ENCODE measurements around the gene ESAM. TPM values are rescaled to one million over a fixed set of nuclear protein-coding genes. Genes with fewer than 3 reads are reported as not detected.

ESAM gene
- total RNA-seq, 1 donor from 2014 or later: 39.0 TPM

DNA sequence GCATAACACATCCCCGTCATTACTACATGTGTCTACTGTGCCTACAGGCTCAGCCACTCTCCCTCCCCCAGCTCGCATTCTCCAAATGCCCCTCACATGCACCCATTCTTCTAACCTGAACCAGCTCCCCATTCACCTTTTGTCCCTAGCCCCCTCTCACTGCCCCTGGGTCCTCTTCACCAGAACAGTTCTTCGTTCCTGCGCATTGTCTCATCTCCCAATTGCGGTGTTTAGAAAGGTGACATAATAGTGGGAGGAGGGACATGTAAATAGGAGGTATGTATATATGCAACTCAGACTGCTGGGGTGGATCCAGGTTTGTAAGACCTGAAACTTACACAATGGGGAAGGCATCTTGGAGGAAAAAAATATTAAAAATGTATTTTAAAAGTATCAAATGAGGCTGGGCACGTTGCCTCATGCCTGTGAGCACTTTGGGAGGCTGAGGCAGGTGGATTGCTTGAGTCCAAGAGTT lies 5.3 kb downstream of the ESAM start:
- DNase-seq (no peak), ATAC-seq (ENCODE audit: poor library complexity) (no peak)
- intact Hi-C loops (cut with DNase I): no loop called here

- no peak for ATAC-seq (ENCODE audit: poor library complexity)
- no peak for DNase-seq
- intact Hi-C loops (cut with DNase I): no loop called here
Observed at GRCh38 chr11:124756033-124756752, 5.9 kb downstream of the ESAM start.

- ATAC-seq (ENCODE audit: poor library complexity): no peak
Observed at GRCh38 chr11:124754710-124755109, 7.4 kb downstream of the ESAM start.

GRCh38 chr11:124754309-124754708 lies 7.8 kb downstream of the ESAM start:
- intact Hi-C loops (cut with DNase I): no loop called here
- DNase-seq (no peak), ATAC-seq (ENCODE audit: poor library complexity) (no peak)

More at GRCh38 chr11:124754710-124755109, 7.4 kb downstream of the ESAM start:
- no peak for DNase-seq
- intact Hi-C loops (cut with DNase I): no loop called here

- ATAC-seq (ENCODE audit: poor library complexity): no peak
- intact Hi-C loops (cut with DNase I): no loop called here
- DNase-seq: no peak
Observed at GRCh38 chr11:124753624-124754023, 8.5 kb downstream of the ESAM start.

GRCh38 chr11:124753205-124753604 lies 8.9 kb downstream of the ESAM start:
- ATAC-seq (ENCODE audit: poor library complexity) (no peak), DNase-seq (no peak)
- intact Hi-C loops (cut with DNase I): no loop called here

DNA sequence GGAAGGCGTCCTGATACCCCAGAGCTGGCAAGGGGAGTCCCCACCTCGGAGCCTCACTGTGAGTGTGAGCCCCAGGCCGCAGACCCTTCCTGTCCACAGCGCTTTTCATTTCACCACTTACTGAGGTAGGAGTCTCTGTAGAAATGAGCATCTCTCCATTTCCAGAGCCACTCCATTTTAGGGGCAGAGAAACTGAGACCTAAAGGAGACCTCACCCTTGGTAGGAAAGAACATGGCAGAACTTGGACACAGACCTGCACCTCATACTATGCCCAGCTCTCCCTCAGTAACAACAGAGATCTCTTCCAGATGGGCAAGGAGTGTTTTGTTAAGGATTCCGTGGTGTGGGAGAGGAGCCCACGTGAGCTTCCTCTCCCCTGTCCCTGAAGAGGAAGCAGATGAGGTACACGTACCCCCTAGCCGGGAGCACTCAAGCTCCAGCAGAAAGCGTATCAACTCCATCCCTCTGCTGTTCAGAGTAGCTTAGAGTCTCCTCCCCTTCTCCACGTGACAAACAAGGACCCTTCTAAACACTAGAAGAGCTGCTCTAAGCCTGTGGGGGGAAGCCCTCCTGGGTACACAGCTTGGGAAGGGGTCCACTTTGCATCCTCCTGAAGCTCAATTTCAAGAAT lies 9.5 kb downstream of the ESAM start:
- no peak for ATAC-seq (ENCODE audit: poor library complexity)
- intact Hi-C loops (cut with DNase I): no loop called here
- no peak for DNase-seq

- ATAC-seq (ENCODE audit: poor library complexity) (peak; percentile 21), DNase-seq (no peak)
- intact Hi-C loops (cut with DNase I): no loop called here
Observed at GRCh38 chr11:124751741-124752470, 10.2 kb downstream of the ESAM start, which contains the start of gene VSIG2. Gene VSIG2 (minus strand): TSS chr11:124752255. CDS start chr11:124752137, 118 bp downstream.

- intact Hi-C loops (cut with DNase I): no loop called here
- ATAC-seq (ENCODE audit: poor library complexity): no peak
- DNase-seq: no peak
Observed at GRCh38 chr11:124751391-124751740, 10.7 kb downstream of the ESAM start.

DNA sequence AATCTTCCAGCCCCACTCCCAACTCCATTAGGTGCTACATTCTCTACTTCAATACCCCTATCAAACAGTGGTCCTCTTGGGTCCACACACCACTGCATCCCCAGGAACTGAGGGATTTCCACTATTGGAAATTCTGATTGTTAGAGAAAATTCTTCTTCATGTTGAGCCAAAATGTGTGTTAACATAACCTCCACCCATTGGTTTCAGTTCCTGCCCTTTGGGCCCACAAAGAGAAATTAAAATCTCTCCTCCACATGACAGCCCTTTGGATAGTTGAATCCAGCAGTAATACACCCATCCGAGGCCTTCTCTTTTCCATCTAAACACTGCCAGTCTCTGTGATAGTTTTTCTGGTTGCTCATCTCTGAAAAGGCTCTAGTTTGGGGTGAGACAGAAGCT lies 12.2 kb downstream of the ESAM start:
- ATAC-seq (ENCODE audit: poor library complexity) (no peak), DNase-seq (no peak)
- intact Hi-C loops (cut with DNase I): no loop called here

DNA sequence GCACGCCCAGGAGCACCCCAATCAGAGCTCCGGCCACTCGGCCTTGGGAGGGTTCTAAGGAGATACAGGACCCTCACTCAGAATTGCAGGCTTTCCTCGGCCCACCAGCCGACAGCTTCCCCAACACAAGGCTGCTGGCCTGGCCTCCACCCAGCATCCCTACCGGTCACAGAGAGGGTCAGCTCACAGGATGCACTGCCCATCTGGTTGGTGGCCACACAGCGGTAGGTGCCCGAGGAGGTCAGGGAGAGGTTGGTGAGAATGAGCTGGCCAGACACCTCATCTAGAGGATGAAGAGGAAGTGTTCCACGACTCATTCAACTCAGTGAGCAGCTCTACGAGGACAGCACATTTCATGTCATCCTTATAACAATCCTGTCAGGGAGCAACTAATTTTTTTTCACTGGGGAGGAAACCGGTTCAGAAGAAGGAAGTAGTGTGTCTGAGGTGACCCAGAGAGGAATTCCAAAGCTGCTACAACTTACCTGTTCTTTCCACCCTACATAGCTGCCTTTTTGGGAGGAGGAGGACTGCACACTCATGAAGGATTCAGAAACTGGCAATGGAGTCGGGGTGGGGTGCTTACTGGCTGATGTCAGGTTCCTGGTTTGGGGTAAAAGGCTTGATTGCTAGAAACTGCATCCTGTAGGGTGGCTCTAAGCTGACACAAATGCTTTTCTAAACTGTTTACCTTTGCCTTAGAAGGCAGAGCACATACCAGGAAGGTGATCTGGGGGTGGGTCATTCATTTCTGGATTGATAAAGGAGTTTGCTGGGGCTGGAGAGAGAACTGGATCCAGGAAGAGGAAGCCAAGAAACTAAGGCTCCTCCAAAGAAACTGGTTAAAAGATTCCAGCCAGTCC lies 13.4 kb downstream of the ESAM start:
- intact Hi-C loops (cut with DNase I): no loop called here
- ATAC-seq (ENCODE audit: poor library complexity): no peak
- DNase-seq: no peak

DNA sequence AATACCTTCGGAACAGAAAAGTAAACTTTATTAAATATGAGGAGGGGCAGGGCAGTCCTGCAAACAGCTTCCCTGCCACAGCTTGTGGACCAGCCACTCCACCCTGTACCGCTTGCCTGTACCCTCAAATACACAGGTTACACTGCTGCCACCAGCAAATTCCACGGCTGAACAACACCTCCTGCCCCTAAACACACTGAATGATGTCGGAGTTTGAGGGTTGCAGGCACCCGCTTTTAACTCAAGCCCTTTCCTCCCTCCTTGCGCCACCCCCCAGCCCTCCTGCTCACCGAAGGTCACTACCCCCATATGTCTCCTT lies 14.0 kb downstream of the ESAM start:
- ATAC-seq (ENCODE audit: poor library complexity): no peak
- no peak for DNase-seq
- intact Hi-C loops (cut with DNase I): no loop called here

- ATAC-seq (ENCODE audit: poor library complexity) (no peak), DNase-seq (no peak)
- intact Hi-C loops (cut with DNase I): no loop called here
Observed at GRCh38 chr11:124747406-124748099, 14.5 kb downstream of the ESAM start.

DNA sequence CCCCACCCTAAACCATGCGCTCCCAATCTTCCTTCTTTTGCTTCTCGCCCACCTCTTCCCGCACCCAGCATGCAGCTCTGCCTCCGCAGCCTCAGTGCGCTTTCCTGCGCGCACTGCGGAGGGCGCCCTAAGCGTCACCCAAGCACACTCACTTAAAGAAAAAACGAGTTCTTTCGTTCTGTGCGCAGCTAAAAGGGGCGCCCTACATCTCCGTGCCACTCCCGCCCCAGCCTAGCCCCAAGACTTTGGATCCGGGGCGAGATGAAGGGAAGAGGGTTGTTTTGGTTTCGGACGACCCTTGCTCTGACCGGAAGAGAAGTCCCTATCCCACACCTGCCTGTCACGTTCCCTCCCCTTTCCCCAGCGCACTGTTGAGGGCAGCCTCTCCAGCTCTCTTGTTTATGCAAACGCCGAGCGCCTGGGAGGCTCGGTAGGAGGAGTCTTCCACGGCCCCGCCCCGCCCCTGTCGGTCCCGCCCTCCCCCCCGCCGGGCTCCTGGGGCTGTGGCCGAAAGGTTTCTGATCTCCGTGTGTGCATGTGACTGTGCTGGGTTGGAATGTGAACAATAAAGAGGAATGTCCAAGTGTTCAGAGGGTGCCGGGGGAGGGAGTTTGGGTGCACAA lies 15.4 kb downstream of the ESAM start:
- intact Hi-C loops (cut with DNase I): no loop called here
- peak; percentile 83 for DNase-seq
- ATAC-seq (ENCODE audit: poor library complexity): peak; percentile 88

GRCh38 chr11:124745835-124746620 lies 16.1 kb downstream of the ESAM start:
- no peak for ATAC-seq (ENCODE audit: poor library complexity)
- no peak for DNase-seq
- intact Hi-C loops (cut with DNase I): no loop called here

GRCh38 chr11:124745270-124745834 lies 16.7 kb downstream of the ESAM start:
- no peak for DNase-seq
- intact Hi-C loops (cut with DNase I): no loop called here
- no peak for ATAC-seq (ENCODE audit: poor library complexity)

DNA sequence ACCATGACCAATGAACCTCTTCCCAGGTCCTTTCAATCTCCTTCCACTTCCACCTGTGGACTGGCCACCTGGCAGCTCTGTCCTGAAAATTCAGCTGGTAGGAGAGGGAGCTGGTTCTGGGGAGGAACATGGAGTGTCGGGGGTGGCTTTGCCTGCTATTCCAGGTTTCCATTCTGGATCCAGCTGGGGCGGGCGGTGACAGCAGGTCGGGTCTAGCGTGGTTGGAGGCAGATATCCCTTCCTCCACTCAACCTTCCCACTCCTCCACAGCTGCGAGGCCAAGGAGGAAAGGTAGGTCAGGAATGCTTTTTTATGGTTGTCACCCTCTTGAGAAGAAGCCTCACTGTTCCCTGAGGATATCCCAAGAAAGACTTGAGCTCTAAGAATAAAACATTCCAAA lies 19.0 kb downstream of the ESAM start:
- intact Hi-C loops (cut with DNase I): no loop called here
- DNase-seq (no peak), ATAC-seq (ENCODE audit: poor library complexity) (no peak)
